AG09319 (cell line): ENCODE results near the gene CST11.

ENCODE experiments used
- DNase-seq: peaks from one replicate; pipeline ENCODE4 v3.0.0-alpha.2; 2010; ENCODE audit warnings: low read depth; ENCODE audit errors: extremely low read depth
- CTCF ChIP-seq: IDR thresholded peaks from 2 replicates; pipeline ENCODE4 v1.5.1; 2011; ENCODE audit warnings: low read depth, mild to moderate bottlenecking, inconsistent platforms, low read length, moderate library complexity

CST11 gene

DNA sequence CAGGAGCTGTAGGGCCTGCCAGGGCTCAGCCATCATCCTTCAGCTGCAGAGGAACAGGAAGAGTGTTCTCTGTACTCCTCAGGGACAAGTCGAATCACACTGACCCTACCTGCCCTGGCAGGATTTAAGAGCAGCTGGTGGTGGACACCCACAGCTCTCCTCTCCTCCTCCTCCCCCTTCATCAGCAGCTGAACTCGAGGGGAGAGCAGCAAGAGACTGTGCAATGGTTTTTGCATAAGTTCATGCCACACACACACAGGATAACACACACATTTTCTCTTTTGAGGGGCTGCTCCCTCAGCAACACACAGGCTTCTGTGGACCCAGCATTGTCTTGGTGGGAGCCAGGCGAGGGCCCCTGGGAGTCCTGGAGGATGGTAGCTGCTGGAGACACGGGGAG lies at the start of gene CST11:
CST11 (minus strand) TSS at position 101 of the 400 bp plus-strand sequence; CDS start at position 36, 65 bp downstream.
- no peak for TF ChIP-seq CTCF
- DNase-seq = no peak

DNA sequence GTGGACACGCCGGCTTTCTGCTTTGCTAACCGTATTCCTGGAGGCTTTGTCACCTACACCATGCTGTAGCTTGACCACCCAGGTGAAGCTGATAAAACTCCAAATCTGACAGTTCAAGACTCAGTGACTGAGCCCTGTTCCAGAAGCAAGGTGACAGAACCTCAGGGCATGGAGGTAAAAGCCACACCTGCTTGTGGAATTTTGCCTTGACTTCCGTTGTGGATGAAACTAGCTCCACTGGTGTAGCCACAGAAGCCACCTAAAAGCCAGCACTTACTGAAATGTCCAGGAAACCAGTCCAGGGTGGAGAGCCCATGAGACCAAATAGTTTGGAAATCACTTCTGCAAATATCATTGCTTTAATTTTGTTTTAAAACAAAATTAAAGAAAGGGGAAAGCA lies 49.2 kb upstream of the CST11 start:
- no peak for TF ChIP-seq CTCF
- no peak for DNase-seq

- no peak for DNase-seq
- no peak for TF ChIP-seq CTCF
Measured at GRCh38 chr20:23497536-23497935, 44.9 kb upstream of the CST11 start.

DNA sequence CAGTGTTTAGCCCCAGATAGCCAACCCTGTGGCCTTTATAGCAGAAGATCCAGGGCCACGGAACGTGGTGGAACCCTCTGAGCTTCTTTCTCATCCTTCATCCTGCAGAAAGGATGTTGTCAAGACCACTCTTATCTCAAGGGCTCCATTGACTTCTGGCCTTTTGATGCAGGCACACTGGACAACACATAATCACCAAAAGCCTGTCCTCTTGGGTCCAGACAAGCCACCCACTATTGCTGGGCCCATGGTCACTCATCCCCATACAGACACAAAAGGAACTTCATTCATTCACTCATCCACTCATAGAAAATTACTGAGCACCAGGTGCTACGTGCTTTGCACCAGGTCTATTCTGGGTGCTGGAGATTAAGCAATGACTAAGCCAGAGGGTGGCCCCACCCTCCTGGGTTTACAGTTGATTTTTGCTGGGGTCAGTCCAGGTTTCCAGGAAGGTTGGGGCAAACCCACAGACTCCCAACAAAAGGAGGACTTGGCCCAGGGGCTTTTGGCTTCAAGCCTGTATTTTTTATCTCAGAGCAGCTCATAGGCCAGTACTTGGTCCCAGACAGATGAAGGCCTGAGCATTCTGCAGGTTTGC lies 40.6 kb upstream of the CST11 start:
- no peak for DNase-seq
- TF ChIP-seq CTCF = no peak

DNA sequence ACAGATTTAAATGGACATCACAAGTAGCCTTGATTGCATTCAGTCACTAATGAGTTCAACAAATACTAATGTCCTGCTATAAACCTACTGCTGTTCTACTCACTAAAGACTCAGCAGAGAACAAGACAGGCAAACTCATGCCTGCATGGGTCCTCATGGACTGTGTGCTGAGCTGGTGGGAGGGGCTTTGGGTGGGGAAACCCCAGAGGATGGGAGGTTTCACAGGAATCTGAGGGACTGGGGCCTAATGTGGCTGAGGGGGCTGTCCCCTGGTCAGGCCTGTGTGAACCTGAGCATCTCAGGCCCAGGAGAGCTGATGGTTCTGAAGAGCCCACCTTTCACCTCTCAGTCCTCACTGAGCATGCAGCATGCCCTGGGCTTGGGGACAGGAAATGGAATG lies 39.6 kb upstream of the CST11 start:
- no peak for TF ChIP-seq CTCF

DNA sequence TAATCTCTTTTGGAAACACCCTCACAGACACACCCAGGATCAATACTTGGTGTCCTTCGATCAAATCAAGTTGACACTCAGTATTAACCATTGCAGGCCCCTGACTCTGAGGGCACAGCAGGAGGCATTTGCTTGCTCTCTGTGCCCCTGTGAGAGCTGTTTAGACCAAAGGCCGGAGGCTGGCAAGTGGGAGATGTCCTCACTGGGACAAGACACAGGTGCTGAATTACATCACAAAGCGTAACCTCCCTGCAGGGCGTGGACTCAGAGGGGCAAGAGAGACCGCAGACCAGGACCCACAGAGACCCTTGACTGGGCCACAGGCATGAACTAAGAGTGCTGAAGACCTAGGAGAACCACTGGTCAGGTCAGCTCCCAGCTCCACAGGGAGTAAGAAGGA lies 38.1 kb upstream of the CST11 start, which contains the start of gene CST8:
CST8 (plus strand) TSS at position 301 of the 400 bp plus-strand sequence. CDS start 551 bp downstream, outside the sequence.
- no peak for TF ChIP-seq CTCF
- DNase-seq = no peak

More for the DNA sequence above, 39.6 kb upstream of the CST11 start:
- no peak for DNase-seq

GRCh38 chr20:23488996-23489395 lies 36.3 kb upstream of the CST11 start:
- no peak for DNase-seq
- no peak for TF ChIP-seq CTCF
